Parathyroid adenoma (tissue), 2 donors: Measurements from ENCODE around the gene DHRS2.

Source experiments
- H2AFZ ChIP-seq: fragments of 300-600 bp; sonication (generic); one replicate; pipeline ENCODE4 v1.7.0; 2017; ENCODE audit warnings: antibody characterized with exemption, mild to moderate bottlenecking
- H3K27ac ChIP-seq: fragments of 300-600 bp; sonication (generic); one replicate; pipeline ENCODE4 v1.7.0; 2017
- H3K27me3 ChIP-seq: fragments of 300-600 bp; sonication (generic); one replicate; pipeline ENCODE4 v1.7.0; 2017; ENCODE audit warnings: low read length; ENCODE audit not compliant: control insufficient read depth, insufficient read depth
- H3K36me3 ChIP-seq: fragments of 300-600 bp; sonication (generic); one replicate; pipeline ENCODE4 v1.7.0; 2017; ENCODE audit warnings: low read length; ENCODE audit not compliant: control insufficient read depth, insufficient read depth
- H3K4me1 ChIP-seq: fragments of 300-600 bp; sonication (generic); one replicate; pipeline ENCODE4 v1.7.0; 2017; ENCODE audit warnings: control low read depth
- H3K4me2 ChIP-seq: fragments of 300-600 bp; sonication (generic); one replicate; pipeline ENCODE4 v1.7.0; 2017; ENCODE audit warnings: low read length
- H3K4me3 ChIP-seq: fragments of 300-600 bp; sonication (generic); one replicate; pipeline ENCODE4 v1.7.0; 2017; ENCODE audit warnings: low read depth, low read length
- H3K79me2 ChIP-seq: fragments of 300-600 bp; sonication (generic); one replicate; pipeline ENCODE4 v1.7.0; 2017; ENCODE audit warnings: control low read depth
- H3K9ac ChIP-seq: fragments of 300-600 bp; sonication (generic); one replicate; pipeline ENCODE4 v1.7.0; 2017; ENCODE audit warnings: mild to moderate bottlenecking
- H3K9me3 ChIP-seq: fragments of 300-600 bp; sonication (generic); one replicate; pipeline ENCODE4 v1.7.0; 2017; ENCODE audit warnings: low read length; ENCODE audit not compliant: control insufficient read depth
- TF ChIP-seq, protein P1 (sequence below): fragments of 300-600 bp; sonication (generic); IDR thresholded peaks from one replicate; pipeline ENCODE4 v1.7.0; 2017; ENCODE audit warnings: antibody characterized with exemption, mild to moderate bottlenecking
- donor health status: primary hyperparathyroidism.

DHRS2 gene

DNA sequence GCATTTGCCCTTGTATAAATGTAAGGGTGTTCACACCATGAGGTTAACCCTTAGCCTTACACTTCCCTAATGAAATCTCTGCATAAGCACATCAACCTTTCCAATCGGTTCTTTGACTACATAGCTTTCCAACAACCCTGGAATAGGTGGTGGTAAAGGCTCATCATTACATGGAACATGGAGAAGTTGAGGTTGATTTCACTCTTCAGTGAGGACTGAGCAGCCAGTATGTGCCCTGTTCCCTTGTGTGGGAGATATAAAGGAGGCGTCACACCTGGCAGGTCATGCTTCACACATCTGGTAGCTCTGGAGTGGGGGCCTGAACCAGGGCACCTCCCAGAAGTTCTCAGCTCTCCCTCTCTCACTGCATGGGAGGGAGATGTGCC, 35.8 kb upstream of the DHRS2 start:
- H2AFZ ChIP-seq: no peak overlapping the region
- H3K9ac ChIP-seq: no peak overlapping the region
- H3K4me2 ChIP-seq: no peak overlapping the region
- no peak overlapping the region for H3K27ac ChIP-seq
- no peaks in the 10 kb centered on the region for H3K4me1 ChIP-seq
- no peaks in the 10 kb centered on the region for H3K27me3 ChIP-seq
- H3K9me3 ChIP-seq: no peaks in the 10 kb centered on the region
- no peaks in the 10 kb centered on the region for H3K36me3 ChIP-seq
- TF ChIP-seq, protein P1, sequence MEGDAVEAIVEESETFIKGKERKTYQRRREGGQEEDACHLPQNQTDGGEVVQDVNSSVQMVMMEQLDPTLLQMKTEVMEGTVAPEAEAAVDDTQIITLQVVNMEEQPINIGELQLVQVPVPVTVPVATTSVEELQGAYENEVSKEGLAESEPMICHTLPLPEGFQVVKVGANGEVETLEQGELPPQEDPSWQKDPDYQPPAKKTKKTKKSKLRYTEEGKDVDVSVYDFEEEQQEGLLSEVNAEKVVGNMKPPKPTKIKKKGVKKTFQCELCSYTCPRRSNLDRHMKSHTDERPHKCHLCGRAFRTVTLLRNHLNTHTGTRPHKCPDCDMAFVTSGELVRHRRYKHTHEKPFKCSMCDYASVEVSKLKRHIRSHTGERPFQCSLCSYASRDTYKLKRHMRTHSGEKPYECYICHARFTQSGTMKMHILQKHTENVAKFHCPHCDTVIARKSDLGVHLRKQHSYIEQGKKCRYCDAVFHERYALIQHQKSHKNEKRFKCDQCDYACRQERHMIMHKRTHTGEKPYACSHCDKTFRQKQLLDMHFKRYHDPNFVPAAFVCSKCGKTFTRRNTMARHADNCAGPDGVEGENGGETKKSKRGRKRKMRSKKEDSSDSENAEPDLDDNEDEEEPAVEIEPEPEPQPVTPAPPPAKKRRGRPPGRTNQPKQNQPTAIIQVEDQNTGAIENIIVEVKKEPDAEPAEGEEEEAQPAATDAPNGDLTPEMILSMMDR: no peak
- no peak overlapping the region for H3K4me3 ChIP-seq
- H3K79me2 ChIP-seq: no peaks in the 10 kb centered on the region

DNA sequence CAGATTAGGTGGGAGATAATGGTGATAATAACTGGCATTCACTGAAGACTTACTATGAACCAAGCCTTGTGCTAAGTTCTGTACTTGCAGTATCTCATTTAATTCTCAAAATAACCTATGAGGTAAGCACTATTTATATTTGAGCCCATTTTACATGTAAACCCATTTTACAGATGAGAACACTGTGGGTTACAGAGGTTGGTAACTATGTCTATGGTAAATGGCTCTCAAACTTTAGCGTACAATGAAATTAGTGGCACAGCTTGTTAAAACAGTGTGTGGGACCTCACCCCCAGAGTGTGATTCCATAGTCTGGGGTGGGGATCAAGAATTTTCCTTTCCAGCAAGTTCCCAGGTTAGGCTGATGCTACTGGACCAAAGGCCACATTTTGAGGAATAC, 35.4 kb upstream of the DHRS2 start:
- Histone ChIP-seq H3K9ac (no peak overlapping the region), H3K4me1 (no peaks in the 10 kb centered on the region), H3K4me3 (no peak overlapping the region), H3K36me3 (no peaks in the 10 kb centered on the region), H3K27ac (no peak overlapping the region), H3K27me3 (no peaks in the 10 kb centered on the region), H3K79me2 (no peaks in the 10 kb centered on the region), H3K4me2 (no peak overlapping the region), H2AFZ (no peak overlapping the region), H3K9me3 (no peaks in the 10 kb centered on the region)
- TF ChIP-seq, protein P1: no peak

DNA sequence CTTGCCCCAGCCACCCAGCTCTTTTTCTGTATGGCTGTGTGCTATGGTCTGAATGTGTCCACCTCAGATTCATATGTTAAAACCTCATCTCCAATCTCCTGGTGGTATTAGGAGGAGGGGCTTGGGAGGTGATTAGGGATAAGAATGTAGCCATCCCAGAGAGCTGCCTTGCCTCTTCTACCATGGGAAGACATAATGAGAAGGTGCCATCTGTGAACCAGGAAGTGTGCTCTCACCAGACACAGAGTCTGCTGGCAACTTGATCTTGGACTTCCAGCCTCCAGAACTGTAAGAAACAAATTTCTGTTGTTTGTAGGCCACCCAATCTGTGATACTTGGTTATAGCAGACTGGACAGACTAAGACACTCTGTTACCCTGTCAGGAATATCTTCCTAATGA, 34.7 kb upstream of the DHRS2 start:
- H3K79me2 ChIP-seq: no peaks in the 10 kb centered on the region
- no peak overlapping the region for H3K27ac ChIP-seq
- no peak overlapping the region for H3K4me3 ChIP-seq
- H3K9ac ChIP-seq: no peak overlapping the region
- no peaks in the 10 kb centered on the region for H3K4me1 ChIP-seq
- no peak overlapping the region for H3K4me2 ChIP-seq
- H3K9me3 ChIP-seq: no peaks in the 10 kb centered on the region
- H3K27me3 ChIP-seq: no peaks in the 10 kb centered on the region
- H2AFZ ChIP-seq: no peak overlapping the region
- TF ChIP-seq, protein P1: no peak
- no peaks in the 10 kb centered on the region for H3K36me3 ChIP-seq

DNA sequence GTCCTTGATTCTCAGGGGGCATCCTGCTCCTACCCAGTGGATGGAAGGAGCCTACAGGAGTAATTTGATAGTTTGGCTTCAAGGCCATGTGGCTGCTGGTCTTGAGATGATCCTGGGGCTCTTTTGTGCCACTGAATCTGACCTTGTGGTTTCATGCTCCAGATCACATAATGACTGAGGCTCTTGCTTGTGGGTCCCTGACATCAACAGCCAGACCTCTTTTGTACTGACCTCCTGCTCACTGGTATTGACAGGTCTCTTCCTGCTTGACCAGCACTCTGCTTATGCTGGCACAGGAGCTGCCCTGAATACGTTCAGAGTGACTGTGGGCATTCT, 34.4 kb upstream of the DHRS2 start:
- H3K9ac ChIP-seq: no peak overlapping the region
- no peaks in the 10 kb centered on the region for H3K79me2 ChIP-seq
- no peak overlapping the region for H3K4me3 ChIP-seq
- H3K27me3 ChIP-seq: no peaks in the 10 kb centered on the region
- H3K27ac ChIP-seq: no peak overlapping the region
- TF ChIP-seq, protein P1: no peak
- H3K9me3 ChIP-seq: no peaks in the 10 kb centered on the region
- H3K36me3 ChIP-seq: no peaks in the 10 kb centered on the region
- H3K4me1 ChIP-seq: no peaks in the 10 kb centered on the region
- H3K4me2 ChIP-seq: no peak overlapping the region
- no peak overlapping the region for H2AFZ ChIP-seq

DNA sequence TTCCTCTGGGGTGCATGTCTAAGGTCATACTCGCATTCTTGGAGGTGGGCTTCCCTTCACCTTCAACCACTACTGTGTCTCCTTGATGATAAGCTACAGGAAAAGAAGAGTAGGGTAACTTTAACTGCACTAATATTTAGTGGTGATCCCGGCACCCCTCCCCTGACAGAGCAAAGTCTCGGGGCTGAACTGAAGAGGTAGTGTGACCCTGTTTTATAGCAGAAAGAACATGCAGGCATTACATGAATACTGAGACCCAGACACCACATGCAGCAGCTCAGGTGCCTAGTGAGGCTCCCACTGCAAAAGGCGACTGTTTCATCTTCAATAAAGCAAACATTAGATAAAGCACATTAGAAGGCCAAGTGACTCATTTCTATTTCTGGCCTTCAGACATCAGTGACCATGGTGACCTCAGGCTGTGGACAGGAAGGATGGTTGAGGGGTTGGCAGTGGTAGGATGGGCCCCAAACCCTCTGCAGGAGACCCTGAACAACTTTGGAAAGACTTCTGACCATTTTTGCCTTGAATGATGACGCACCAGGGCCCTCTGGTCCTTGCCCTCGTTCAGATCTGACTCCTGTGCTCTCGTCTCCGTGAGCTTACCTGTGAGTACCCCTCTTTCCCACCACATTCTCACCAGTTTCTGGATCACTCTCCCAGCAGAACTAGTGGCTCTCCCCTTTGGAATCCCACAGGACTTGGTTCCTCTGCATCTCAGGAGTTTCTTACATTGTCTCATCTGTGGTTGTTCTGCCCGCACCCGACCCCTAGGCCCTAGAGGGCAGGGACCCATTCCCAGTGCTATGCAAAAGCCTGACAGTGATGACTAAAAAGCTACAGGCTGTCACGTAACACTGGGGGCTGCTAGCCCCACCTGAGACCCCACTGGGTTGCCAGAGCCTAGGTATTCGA, 33.7 kb upstream of the DHRS2 start:
- H3K9ac ChIP-seq: no peak overlapping the region
- no peak overlapping the region for H3K4me3 ChIP-seq
- H3K9me3 ChIP-seq: no peaks in the 10 kb centered on the region
- no peaks in the 10 kb centered on the region for H3K36me3 ChIP-seq
- no peaks in the 10 kb centered on the region for H3K79me2 ChIP-seq
- no peak overlapping the region for H2AFZ ChIP-seq
- no peak overlapping the region for H3K27ac ChIP-seq
- H3K27me3 ChIP-seq: no peaks in the 10 kb centered on the region
- TF ChIP-seq, protein P1: no peak
- no peak overlapping the region for H3K4me2 ChIP-seq
- no peaks in the 10 kb centered on the region for H3K4me1 ChIP-seq
